Measurements from ENCODE around the gene EPB41L2.

EPB41L2 gene

GRCh38 chr6:130796313-130796905, 266.6 kb downstream of the EPB41L2 start:
- peak; percentile 89 for DNase-seq (ENCODE audit: low read depth)

- DNase-seq (ENCODE audit: low read depth), result no peak
These were observed 268.3 kb downstream of the EPB41L2 start for GRCh38 chr6:130794738-130795137.

GRCh38 chr6:130794010-130794697, 268.9 kb downstream of the EPB41L2 start:
- no peak for DNase-seq (ENCODE audit: low read depth)
